HEK293 (cell line): ENCODE measurements around the gene LRP8.

Experiments
- CTCF ChIP-seq: fragments of 450-650 bp; formaldehyde crosslinking; IDR thresholded peaks from 2 replicates; pipeline ENCODE4 v1.5.1; 2016; ENCODE audit warnings: missing biosample characterization, missing genetic modification characterization
- KLF10 ChIP-seq: fragments of 450-650 bp; IDR thresholded peaks from 2 replicates; pipeline ENCODE4 v1.5.1; 2018; ENCODE audit warnings: missing biosample characterization, mild to moderate bottlenecking, missing genetic modification characterization
- TCF7L2 ChIP-seq: IDR thresholded peaks from 2 replicates; pipeline ENCODE4 v1.6.1; 2011; ENCODE audit warnings: low read depth, mild to moderate bottlenecking, inconsistent platforms, low read length, moderate library complexity, borderline replicate concordance
- ZBTB44 ChIP-seq: fragments of 450-650 bp; IDR thresholded peaks from 2 replicates; pipeline ENCODE4 v1.5.1; 2018; ENCODE audit warnings: missing biosample characterization, mild to moderate bottlenecking, missing genetic modification characterization
- ZBTB7A ChIP-seq: fragments of 450-650 bp; formaldehyde crosslinking; IDR thresholded peaks from 2 replicates; pipeline ENCODE4 v1.5.1; 2016; ENCODE audit warnings: low read depth, missing biosample characterization, missing genetic modification characterization
- ZNF121 ChIP-seq: fragments of 450-650 bp; formaldehyde crosslinking; IDR thresholded peaks from 2 replicates; pipeline ENCODE4 v1.5.1; 2016; ENCODE audit warnings: missing biosample characterization, missing genetic modification characterization
- ZNF350 ChIP-seq: fragments of 450-650 bp; formaldehyde crosslinking; IDR thresholded peaks from 2 replicates; pipeline ENCODE4 v1.5.0; 2017; ENCODE audit warnings: missing biosample characterization, mild to moderate bottlenecking, missing genetic modification characterization
- ZNF548 ChIP-seq: fragments of 450-650 bp; formaldehyde crosslinking; IDR thresholded peaks from 2 replicates; pipeline ENCODE4 v1.5.1; 2016; ENCODE audit warnings: missing biosample characterization, missing genetic modification characterization
- ZNF654 ChIP-seq: fragments of 450-650 bp; formaldehyde crosslinking; IDR thresholded peaks from 2 replicates; pipeline ENCODE4 v1.5.1; 2016; ENCODE audit warnings: low read depth, missing biosample characterization, missing genetic modification characterization
- ZNF747 ChIP-seq: fragments of 450-650 bp; formaldehyde crosslinking; IDR thresholded peaks from 2 replicates; pipeline ENCODE4 v1.5.1; 2016; ENCODE audit warnings: missing biosample characterization, missing genetic modification characterization

- TF ChIP-seq ZBTB44 (tag by site-specific recombination) (no peak), CTCF (tag by site-specific recombination) (no peak), KLF10 (no peak), ZNF350 (tag by site-specific recombination) (no peak), ZNF121 (tag by site-specific recombination) (no peak), ZBTB7A (tag by site-specific recombination) (no peak), ZNF548 (tag by site-specific recombination) (no peak), ZNF654 (tag by site-specific recombination) (no peak), TCF7L2 (no peak), ZNF747 (tag by site-specific recombination) (no peak)
Observed at GRCh38 chr1:53260631-53261247, 67.1 kb downstream of the LRP8 start.
